DOHH2 (cell line): ENCODE measurements around the gene ZNF772.
"Not testable (repeated sequence)": the region's sequence is repeated elsewhere in the genome, so short reads cannot be mapped to it uniquely, and the experiment has no call there.

ENCODE experiments used
- H3F3A ChIP-seq: fragments of 200-600 bp; sonication (generic), shearing (Covaris generic); 2 replicates; pipeline ENCODE4 v1.6.0; 2016; ENCODE audit warnings: antibody characterized with exemption, mild to moderate bottlenecking; ENCODE audit not compliant: control insufficient read depth, insufficient read depth
- H3K27ac ChIP-seq: fragments of 200-600 bp; sonication (generic); 2 replicates; pipeline ENCODE4 v1.5.1; 2014; ENCODE audit warnings: low read depth, mild to moderate bottlenecking, low read length, moderate library complexity
- H3K27me3 ChIP-seq: fragments of 200-600 bp; sonication (generic); 2 replicates; pipeline ENCODE4 v1.6.1; 2014; ENCODE audit warnings: mild to moderate bottlenecking, low read length, mixed read lengths; ENCODE audit not compliant: control insufficient read depth
- H3K36me3 ChIP-seq: fragments of 200-600 bp; sonication (generic); 2 replicates; pipeline ENCODE4 v1.6.1; 2014; ENCODE audit warnings: mild to moderate bottlenecking, low read length, moderate library complexity, mixed read lengths; ENCODE audit not compliant: control insufficient read depth
- H3K4me1 ChIP-seq: fragments of 200-600 bp; sonication (generic); 2 replicates; pipeline ENCODE4 v1.6.1; 2014; ENCODE audit warnings: mild to moderate bottlenecking, low read length, mixed read lengths; ENCODE audit not compliant: control insufficient read depth
- H3K4me2 ChIP-seq: fragments of 200-600 bp; sonication (generic); 2 replicates; pipeline ENCODE4 v1.6.0; 2014; ENCODE audit warnings: mild to moderate bottlenecking, low read length, moderate library complexity
- H3K4me3 ChIP-seq: fragments of 200-600 bp; sonication (generic); 2 replicates; pipeline ENCODE4 v1.5.1; 2014; ENCODE audit warnings: mild to moderate bottlenecking, low read length, mixed read lengths
- H3K79me2 ChIP-seq: fragments of 200-600 bp; sonication (generic); 2 replicates; pipeline ENCODE4 v1.6.1; 2014; ENCODE audit warnings: mild to moderate bottlenecking, low read length, mixed read lengths; ENCODE audit not compliant: control insufficient read depth
- H3K9me2 ChIP-seq: fragments of 200-600 bp; sonication (generic); replicated peaks from 2 replicates; pipeline ENCODE4 v1.6.1; 2014; ENCODE audit warnings: mild to moderate bottlenecking, low read length, mixed read lengths; ENCODE audit not compliant: control insufficient read depth
- H3K9me3 ChIP-seq: fragments of 200-600 bp; sonication (generic); 2 replicates; pipeline ENCODE4 v1.6.1; 2014; ENCODE audit warnings: antibody characterized with exemption, low read length, mixed read lengths; ENCODE audit not compliant: control insufficient read depth, insufficient read depth
- H4K20me1 ChIP-seq: fragments of 200-600 bp; sonication (generic); 2 replicates; pipeline ENCODE4 v1.6.0; 2014; ENCODE audit warnings: low read depth, mild to moderate bottlenecking, antibody characterized with exemption, low read length, moderate library complexity; ENCODE audit not compliant: control insufficient read depth, insufficient read depth
- CTCF ChIP-seq: fragments of 200-600 bp; sonication (generic); IDR thresholded peaks from one replicate; pipeline ENCODE4 v1.5.1; 2014; ENCODE audit warnings: antibody characterized with exemption, mild to moderate bottlenecking, low read depth, low read length; ENCODE audit not compliant: poor library complexity, severe bottlenecking
- EZH2phosphoT487 ChIP-seq: fragments of 200-600 bp; sonication (generic); IDR thresholded peaks from 2 replicates; pipeline ENCODE4 v1.6.1; 2017; ENCODE audit warnings: borderline replicate concordance, mild to moderate bottlenecking, antibody characterized with exemption, low read length, moderate library complexity, mixed read lengths

The ZNF772 gene

GRCh38 chr19:57511484-57511883 lies 34.1 kb upstream of the ZNF772 start:
- no peaks in the 10 kb centered on the region for H3K79me2 ChIP-seq
- 0 out of 2 replicates have a peak, but pooled peaks cover under 1% of the 10 kb centered on the region for H3K36me3 ChIP-seq
- H3K4me2 ChIP-seq = no peak overlapping the region
- peaks cover 34% of the 10 kb centered on the region; the same call in 1 of the 2 replicates for H3K9me3 ChIP-seq
- no peaks in the 10 kb centered on the region for H3K4me1 ChIP-seq
- no peak overlapping the region for H3K27ac ChIP-seq
- H3F3A ChIP-seq = no peaks in the 10 kb centered on the region
- no peak overlapping the region for H3K4me3 ChIP-seq
- no peak for TF ChIP-seq CTCF
- no peak for TF ChIP-seq EZH2phosphoT487
- H4K20me1 ChIP-seq = no peaks in the 10 kb centered on the region
- H3K27me3 ChIP-seq = no peaks in the 10 kb centered on the region
- no peaks in the 10 kb centered on the region for H3K9me2 ChIP-seq

GRCh38 chr19:57506163-57506562 lies 28.8 kb upstream of the ZNF772 start:
- Histone ChIP-seq H3K36me3 (peaks cover 9% of the 10 kb centered on the region; the same call in 1 of the 2 replicates), H3K4me3 (no peak overlapping the region), H3K4me1 (no peaks in the 10 kb centered on the region), H3K79me2 (no peaks in the 10 kb centered on the region), H3K27ac (no peak overlapping the region), H3K9me3 (peaks cover 22% of the 10 kb centered on the region), H3K27me3 (no peaks in the 10 kb centered on the region), H3F3A (no peaks in the 10 kb centered on the region), H4K20me1 (no peaks in the 10 kb centered on the region), H3K4me2 (no peak overlapping the region), H3K9me2 (no peaks in the 10 kb centered on the region)
- TF ChIP-seq EZH2phosphoT487 (no peak), CTCF (no peak)

- not testable (repeated sequence) for H3F3A ChIP-seq, H3K36me3 ChIP-seq, H3K9me2 ChIP-seq, H3K27ac ChIP-seq, H4K20me1 ChIP-seq, H3K79me2 ChIP-seq, H3K27me3 ChIP-seq, H3K4me1 ChIP-seq
- Histone ChIP-seq H3K4me2 (peak overlapping the region; percentile 48), H3K9me3 (peaks cover 36% of the 10 kb centered on the region), H3K4me3 (peak overlapping the region; percentile 78)
Observed at GRCh38 chr19:57500400-57500799, 23.0 kb upstream of the ZNF772 start.

- H3K36me3 ChIP-seq, H3F3A ChIP-seq, H3K27me3 ChIP-seq, H3K4me1 ChIP-seq, H4K20me1 ChIP-seq, H3K27ac ChIP-seq, H3K9me2 ChIP-seq, H3K79me2 ChIP-seq: not testable (repeated sequence)
- Histone ChIP-seq H3K9me3 (peaks cover 36% of the 10 kb centered on the region), H3K4me3 (peak within 1 kb of the TSS; percentile 78), H3K4me2 (peak within 1 kb of the TSS; percentile 69)
Observed at GRCh38 chr19:57499680-57500395, 22.5 kb upstream of the ZNF772 start, which contains the start of gene ZNF773. TSS of gene ZNF773 (plus strand) at chr19:57499938. CDS start at chr19:57500081, 143 bp downstream.

GRCh38 chr19:57499332-57499679 lies 21.9 kb upstream of the ZNF772 start:
- H3K79me2 ChIP-seq, H3K27ac ChIP-seq, H4K20me1 ChIP-seq, H3K27me3 ChIP-seq, H3K9me2 ChIP-seq, H3F3A ChIP-seq, H3K4me1 ChIP-seq, H3K36me3 ChIP-seq: not testable (repeated sequence)
- peaks cover 36% of the 10 kb centered on the region for H3K9me3 ChIP-seq
- H3K4me2 ChIP-seq = peak overlapping the region; percentile 69
- H3K4me3 ChIP-seq = peak overlapping the region; percentile 78

GRCh38 chr19:57488299-57488644 lies 10.9 kb upstream of the ZNF772 start:
- not testable (repeated sequence) for H3K4me3 ChIP-seq

More at GRCh38 chr19:57488299-57488644, 10.9 kb upstream of the ZNF772 start:
- not testable (repeated sequence) for H3K36me3 ChIP-seq, H3F3A ChIP-seq, H3K9me2 ChIP-seq, H3K79me2 ChIP-seq, H3K27me3 ChIP-seq, H4K20me1 ChIP-seq, H3K27ac ChIP-seq, H3K4me1 ChIP-seq
- peak overlapping the region; percentile 30; the same call in 1 of the 2 replicates for H3K4me2 ChIP-seq
- H3K9me3 ChIP-seq = peaks cover 43% of the 10 kb centered on the region
